ENCODE results near the gene SEC61A1.

The SEC61A1 gene

GRCh38 chr3:128107834-128108233, 55.6 kb downstream of the SEC61A1 start:
- no peaks in the 10 kb centered on the region for H3K4me1 ChIP-seq (ENCODE audit: control insufficient read depth in 2 of 2, insufficient read depth in 1 of 2, low read depth in 1 of 2, low read length in 2 of 2)
- H2BK15ac ChIP-seq (ENCODE audit: low read length), result no peak overlapping the region
- no peak overlapping the region for H2AK5ac ChIP-seq (ENCODE audit: low read depth, low read length)
- WGBS, 2 donors (ENCODE audit: extremely low coverage in 2 of 2, insufficient read length in 2 of 2, insufficient replicate concordance in 1 of 2), result no CpG with 5 or more reads among the region's 8 CpGs
- no peak overlapping the region for H4K91ac ChIP-seq (ENCODE audit: low read depth, low read length, poor library complexity)
- no peak overlapping the region for H3K4ac ChIP-seq (ENCODE audit: low read length)
- no peak overlapping the region for H3K18ac ChIP-seq (ENCODE audit: low read length)
- no peaks in the 10 kb centered on the region for H3K9me3 ChIP-seq (replicated peaks in 1 of 2; ENCODE audit: control insufficient read depth in 2 of 2, insufficient read depth in 1 of 2, low read depth in 1 of 2, low read length in 2 of 2)
- H3K4me2 ChIP-seq (ENCODE audit: insufficient read depth, low read length, poor library complexity, severe bottlenecking), result no peak overlapping the region
- no peak overlapping the region for H2BK120ac ChIP-seq (ENCODE audit: low read depth, low read length)
- no peak overlapping the region for H4K8ac ChIP-seq (ENCODE audit: low read depth, low read length)
- H3K36me3 ChIP-seq (replicated peaks in 1 of 2; ENCODE audit: control insufficient read depth in 2 of 2, insufficient read depth in 2 of 2, low read length in 2 of 2), result peaks cover 27 to 84% of the 10 kb centered on the region in 2 donors
- peaks cover 2% of the 10 kb centered on the region for H3K79me1 ChIP-seq (ENCODE audit: low read depth, low read length)
- no peak overlapping the region for H3K27ac ChIP-seq (replicated peaks; ENCODE audit: low read length)
- no peaks in the 10 kb centered on the region for H3K27me3 ChIP-seq (ENCODE audit: control insufficient read depth in 3 of 3, insufficient read depth in 3 of 3, low read depth in 1 of 3, low read length in 3 of 3)
- H3K14ac ChIP-seq (ENCODE audit: low read length), result no peak overlapping the region
- H3K4me3 ChIP-seq (ENCODE audit: low read length in 2 of 2), result no peak overlapping the region
- H3K23ac ChIP-seq (ENCODE audit: low read depth, low read length, poor library complexity), result no peak overlapping the region
- no peak for DNase-seq (ENCODE audit: low spot score)
- H2BK5ac ChIP-seq (ENCODE audit: low read length), result no peak overlapping the region
- H2AFZ ChIP-seq (ENCODE audit: low read length), result no peak overlapping the region
- no peak overlapping the region for H2BK12ac ChIP-seq (ENCODE audit: low read length)
- H3K9ac ChIP-seq (ENCODE audit: low read depth, low read length, poor library complexity), result no peak overlapping the region

GRCh38 chr3:128111147-128111546, 58.9 kb downstream of the SEC61A1 start:
- Histone ChIP-seq H4K8ac (ENCODE audit: low read depth, low read length) (no peak overlapping the region), H3K18ac (ENCODE audit: low read length) (no peak overlapping the region), H2BK120ac (ENCODE audit: low read depth, low read length) (no peak overlapping the region), H2BK12ac (ENCODE audit: low read length) (no peak overlapping the region), H3K79me1 (ENCODE audit: low read depth, low read length) (no peaks in the 10 kb centered on the region), H3K4me1 (ENCODE audit: control insufficient read depth in 2 of 2, insufficient read depth in 1 of 2, low read depth in 1 of 2, low read length in 2 of 2) (no peaks in the 10 kb centered on the region), H3K27ac (replicated peaks; ENCODE audit: low read length) (no peak overlapping the region), H3K36me3 (replicated peaks in 1 of 2; ENCODE audit: control insufficient read depth in 2 of 2, insufficient read depth in 2 of 2, low read length in 2 of 2) (peaks cover 27 to 86% of the 10 kb centered on the region in 2 donors), H3K14ac (ENCODE audit: low read length) (no peak overlapping the region), H2BK5ac (ENCODE audit: low read length) (no peak overlapping the region), H3K4ac (ENCODE audit: low read length) (no peak overlapping the region), H3K9ac (ENCODE audit: low read depth, low read length, poor library complexity) (no peak overlapping the region), H3K27me3 (ENCODE audit: control insufficient read depth in 3 of 3, insufficient read depth in 3 of 3, low read depth in 1 of 3, low read length in 3 of 3) (no peaks in the 10 kb centered on the region), H2BK15ac (ENCODE audit: low read length) (no peak overlapping the region), H3K9me3 (replicated peaks in 1 of 2; ENCODE audit: control insufficient read depth in 2 of 2, insufficient read depth in 1 of 2, low read depth in 1 of 2, low read length in 2 of 2) (no peaks in the 10 kb centered on the region), H2AFZ (ENCODE audit: low read length) (no peak overlapping the region), H3K4me2 (ENCODE audit: insufficient read depth, low read length, poor library complexity, severe bottlenecking) (no peak overlapping the region), H4K91ac (ENCODE audit: low read depth, low read length, poor library complexity) (no peak overlapping the region), H2AK5ac (ENCODE audit: low read depth, low read length) (no peak overlapping the region), H3K23ac (ENCODE audit: low read depth, low read length, poor library complexity) (no peak overlapping the region), H3K4me3 (ENCODE audit: low read length in 2 of 2) (no peak overlapping the region)
- DNase-seq (ENCODE audit: low spot score), result no peak
- no CpG with 5 or more reads among the region's 5 CpGs for WGBS, 2 donors (ENCODE audit: extremely low coverage in 2 of 2, insufficient read length in 2 of 2, insufficient replicate concordance in 1 of 2)

- Histone ChIP-seq H2BK15ac (ENCODE audit: low read length) (no peak overlapping the region), H2BK5ac (ENCODE audit: low read length) (no peak overlapping the region), H3K4me1 (ENCODE audit: control insufficient read depth in 2 of 2, insufficient read depth in 1 of 2, low read depth in 1 of 2, low read length in 2 of 2) (no peaks in the 10 kb centered on the region), H2AFZ (ENCODE audit: low read length) (no peak overlapping the region), H3K4ac (ENCODE audit: low read length) (no peak overlapping the region), H2BK120ac (ENCODE audit: low read depth, low read length) (no peak overlapping the region), H3K4me2 (ENCODE audit: insufficient read depth, low read length, poor library complexity, severe bottlenecking) (no peak overlapping the region), H3K9me3 (replicated peaks in 1 of 2; ENCODE audit: control insufficient read depth in 2 of 2, insufficient read depth in 1 of 2, low read depth in 1 of 2, low read length in 2 of 2) (no peaks in the 10 kb centered on the region), H2AK5ac (ENCODE audit: low read depth, low read length) (no peak overlapping the region), H3K9ac (ENCODE audit: low read depth, low read length, poor library complexity) (no peak overlapping the region), H3K4me3 (ENCODE audit: low read length in 2 of 2) (no peak overlapping the region), H3K27me3 (ENCODE audit: control insufficient read depth in 3 of 3, insufficient read depth in 3 of 3, low read depth in 1 of 3, low read length in 3 of 3) (no peaks in the 10 kb centered on the region), H3K79me1 (ENCODE audit: low read depth, low read length) (no peaks in the 10 kb centered on the region), H3K18ac (ENCODE audit: low read length) (no peak overlapping the region), H3K36me3 (replicated peaks in 1 of 2; ENCODE audit: control insufficient read depth in 2 of 2, insufficient read depth in 2 of 2, low read length in 2 of 2) (peaks cover 22 to 91% of the 10 kb centered on the region in 2 donors), H4K8ac (ENCODE audit: low read depth, low read length) (no peak overlapping the region), H3K27ac (replicated peaks; ENCODE audit: low read length) (no peak overlapping the region), H3K23ac (ENCODE audit: low read depth, low read length, poor library complexity) (no peak overlapping the region), H4K91ac (ENCODE audit: low read depth, low read length, poor library complexity) (no peak overlapping the region), H3K14ac (ENCODE audit: low read length) (no peak overlapping the region), H2BK12ac (ENCODE audit: low read length) (no peak overlapping the region)
- no CpG with 5 or more reads among the region's 7 CpGs for WGBS, 2 donors (ENCODE audit: extremely low coverage in 2 of 2, insufficient read length in 2 of 2, insufficient replicate concordance in 1 of 2)
- DNase-seq (ENCODE audit: low spot score), result no peak
Measured at GRCh38 chr3:128112357-128112968, 60.2 kb downstream of the SEC61A1 start.

GRCh38 chr3:128113817-128114794, 61.9 kb downstream of the SEC61A1 start:
- Histone ChIP-seq H4K8ac (ENCODE audit: low read depth, low read length) (no peak overlapping the region), H2AFZ (ENCODE audit: low read length) (no peak overlapping the region), H3K79me1 (ENCODE audit: low read depth, low read length) (no peaks in the 10 kb centered on the region), H3K4ac (ENCODE audit: low read length) (no peak overlapping the region), H2BK12ac (ENCODE audit: low read length) (no peak overlapping the region), H4K91ac (ENCODE audit: low read depth, low read length, poor library complexity) (no peak overlapping the region), H3K9me3 (replicated peaks in 1 of 2; ENCODE audit: control insufficient read depth in 2 of 2, insufficient read depth in 1 of 2, low read depth in 1 of 2, low read length in 2 of 2) (no peaks in the 10 kb centered on the region), H3K36me3 (replicated peaks in 1 of 2; ENCODE audit: control insufficient read depth in 2 of 2, insufficient read depth in 2 of 2, low read length in 2 of 2) (peaks cover 22 to 94% of the 10 kb centered on the region in 2 donors), H3K27me3 (ENCODE audit: control insufficient read depth in 3 of 3, insufficient read depth in 3 of 3, low read depth in 1 of 3, low read length in 3 of 3) (no peaks in the 10 kb centered on the region), H3K4me2 (ENCODE audit: insufficient read depth, low read length, poor library complexity, severe bottlenecking) (no peak overlapping the region), H3K9ac (ENCODE audit: low read depth, low read length, poor library complexity) (no peak overlapping the region), H2BK120ac (ENCODE audit: low read depth, low read length) (no peak overlapping the region), H3K4me3 (ENCODE audit: low read length in 2 of 2) (no peak overlapping the region), H3K18ac (ENCODE audit: low read length) (no peak overlapping the region), H3K27ac (replicated peaks; ENCODE audit: low read length) (no peak overlapping the region), H3K23ac (ENCODE audit: low read depth, low read length, poor library complexity) (no peak overlapping the region), H2AK5ac (ENCODE audit: low read depth, low read length) (no peak overlapping the region), H3K14ac (ENCODE audit: low read length) (no peak overlapping the region), H2BK15ac (ENCODE audit: low read length) (no peak overlapping the region), H3K4me1 (ENCODE audit: control insufficient read depth in 2 of 2, insufficient read depth in 1 of 2, low read depth in 1 of 2, low read length in 2 of 2) (no peaks in the 10 kb centered on the region), H2BK5ac (ENCODE audit: low read length) (no peak overlapping the region)
- no CpG with 5 or more reads among the region's 9 CpGs for WGBS, 2 donors (ENCODE audit: extremely low coverage in 2 of 2, insufficient read length in 2 of 2, insufficient replicate concordance in 1 of 2)
- DNase-seq (ENCODE audit: low spot score), result no peak

Data from neuronal stem cell (in vitro differentiated cells).